AG09319 (cell line): Measurements from ENCODE around the gene APLF.

ENCODE experiments used
- DNase-seq: peaks from one replicate; pipeline ENCODE4 v3.0.0-alpha.2; 2010; ENCODE audit warnings: low read depth; ENCODE audit errors: extremely low read depth
- TF ChIP-seq, protein P1 (sequence below): IDR thresholded peaks from 2 replicates; pipeline ENCODE4 v1.5.1; 2011; ENCODE audit warnings: low read depth, mild to moderate bottlenecking, inconsistent platforms, low read length, moderate library complexity

Gene APLF

GRCh38 chr2:68425503-68425902, 41.9 kb upstream of the APLF start:
- DNase-seq: no peak
- TF ChIP-seq, protein P1, sequence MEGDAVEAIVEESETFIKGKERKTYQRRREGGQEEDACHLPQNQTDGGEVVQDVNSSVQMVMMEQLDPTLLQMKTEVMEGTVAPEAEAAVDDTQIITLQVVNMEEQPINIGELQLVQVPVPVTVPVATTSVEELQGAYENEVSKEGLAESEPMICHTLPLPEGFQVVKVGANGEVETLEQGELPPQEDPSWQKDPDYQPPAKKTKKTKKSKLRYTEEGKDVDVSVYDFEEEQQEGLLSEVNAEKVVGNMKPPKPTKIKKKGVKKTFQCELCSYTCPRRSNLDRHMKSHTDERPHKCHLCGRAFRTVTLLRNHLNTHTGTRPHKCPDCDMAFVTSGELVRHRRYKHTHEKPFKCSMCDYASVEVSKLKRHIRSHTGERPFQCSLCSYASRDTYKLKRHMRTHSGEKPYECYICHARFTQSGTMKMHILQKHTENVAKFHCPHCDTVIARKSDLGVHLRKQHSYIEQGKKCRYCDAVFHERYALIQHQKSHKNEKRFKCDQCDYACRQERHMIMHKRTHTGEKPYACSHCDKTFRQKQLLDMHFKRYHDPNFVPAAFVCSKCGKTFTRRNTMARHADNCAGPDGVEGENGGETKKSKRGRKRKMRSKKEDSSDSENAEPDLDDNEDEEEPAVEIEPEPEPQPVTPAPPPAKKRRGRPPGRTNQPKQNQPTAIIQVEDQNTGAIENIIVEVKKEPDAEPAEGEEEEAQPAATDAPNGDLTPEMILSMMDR: no peak

- DNase-seq: no peak
- TF ChIP-seq, protein P1: no peak
Observed at GRCh38 chr2:68426446-68426845, 40.9 kb upstream of the APLF start.

GRCh38 chr2:68426848-68427579, 40.4 kb upstream of the APLF start:
- TF ChIP-seq, protein P1: no peak

DNA sequence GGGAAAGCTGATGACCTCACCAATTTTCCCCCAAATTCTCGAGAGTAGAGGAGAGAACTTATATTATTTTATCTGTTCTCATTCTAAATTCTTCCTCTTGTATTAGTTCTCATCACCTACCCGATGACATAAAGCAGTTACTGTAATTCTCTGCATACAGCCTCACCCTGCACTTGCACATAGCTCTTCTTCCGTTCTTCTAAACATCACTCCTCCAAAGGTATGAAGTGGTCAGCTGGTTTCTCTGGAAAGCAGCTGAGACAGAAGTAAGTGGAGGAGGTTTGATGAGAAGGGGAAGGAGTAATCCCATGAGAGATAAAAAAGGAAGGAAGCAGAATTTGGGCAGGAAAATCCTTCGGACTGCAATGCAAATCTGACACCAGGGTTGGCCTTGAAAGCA, 39.3 kb upstream of the APLF start:
- DNase-seq: no peak
- TF ChIP-seq, protein P1: no peak

More at GRCh38 chr2:68426848-68427579, 40.4 kb upstream of the APLF start:
- peak; percentile 38 for DNase-seq

- TF ChIP-seq, protein P1: no peak
- DNase-seq: no peak
Observed at GRCh38 chr2:68428746-68429145, 38.6 kb upstream of the APLF start.

- TF ChIP-seq, protein P1: no peak
- DNase-seq: no peak
Observed at GRCh38 chr2:68429311-68429826, 38.0 kb upstream of the APLF start.

- no peak for DNase-seq
- TF ChIP-seq, protein P1: no peak
Observed at GRCh38 chr2:68431316-68431972, 35.9 kb upstream of the APLF start.
